ENCODE measurements around the gene NEK6.
A peak's percentile ranks its signal among the peaks of the same experiment; 100 is the strongest.
"Not testable (repeated sequence)": the region's sequence is repeated elsewhere in the genome, so short reads cannot be mapped to it uniquely, and the experiment has no call there.

NEK6 gene

GRCh38 chr9:124238546-124239140 lies 19.1 kb upstream of the NEK6 start:
- H3K27me3 ChIP-seq (ENCODE audit: control insufficient read depth, insufficient read depth, low read length), result no peaks in the 10 kb centered on the region
- H3K4me1 ChIP-seq (ENCODE audit: control insufficient read depth, insufficient read depth, low read length), result peaks cover 24% of the 10 kb centered on the region
- H3K4me3 ChIP-seq (ENCODE audit: low read length), result no peak overlapping the region
- H3K9me3 ChIP-seq (ENCODE audit: control insufficient read depth, low read length), result no peaks in the 10 kb centered on the region
- H3K36me3 ChIP-seq (ENCODE audit: control insufficient read depth, insufficient read depth, low read length), result no peaks in the 10 kb centered on the region
- no peak overlapping the region for H3K9ac ChIP-seq (ENCODE audit: low read length)

GRCh38 chr9:124239249-124240073 lies 18.3 kb upstream of the NEK6 start:
- Histone ChIP-seq H3K4me1 (ENCODE audit: control insufficient read depth, insufficient read depth, low read length) (peaks cover 24% of the 10 kb centered on the region), H3K27me3 (ENCODE audit: control insufficient read depth, insufficient read depth, low read length) (no peaks in the 10 kb centered on the region), H3K36me3 (ENCODE audit: control insufficient read depth, insufficient read depth, low read length) (no peaks in the 10 kb centered on the region), H3K9ac (ENCODE audit: low read length) (no peak overlapping the region), H3K9me3 (ENCODE audit: control insufficient read depth, low read length) (no peaks in the 10 kb centered on the region), H3K4me3 (ENCODE audit: low read length) (no peak overlapping the region)

- no peaks in the 10 kb centered on the region for H3K36me3 ChIP-seq (ENCODE audit: control insufficient read depth, insufficient read depth, low read length)
- H3K27me3 ChIP-seq (ENCODE audit: control insufficient read depth, insufficient read depth, low read length), result no peaks in the 10 kb centered on the region
- peak overlapping the region; percentile 58 for H3K9ac ChIP-seq (ENCODE audit: low read length)
- peaks cover 24% of the 10 kb centered on the region for H3K4me1 ChIP-seq (ENCODE audit: control insufficient read depth, insufficient read depth, low read length)
- H3K9me3 ChIP-seq (ENCODE audit: control insufficient read depth, low read length), result no peaks in the 10 kb centered on the region
- no peak overlapping the region for H3K4me3 ChIP-seq (ENCODE audit: low read length)
Observed at GRCh38 chr9:124242331-124243194, 15.2 kb upstream of the NEK6 start.

GRCh38 chr9:124247393-124247792 lies 10.4 kb upstream of the NEK6 start:
- not testable (repeated sequence) for H3K9ac ChIP-seq (ENCODE audit: low read length); H3K9me3 ChIP-seq (ENCODE audit: control insufficient read depth, low read length); H3K4me3 ChIP-seq (ENCODE audit: low read length); H3K36me3 ChIP-seq (ENCODE audit: control insufficient read depth, insufficient read depth, low read length); H3K27me3 ChIP-seq (ENCODE audit: control insufficient read depth, insufficient read depth, low read length)
- H3K4me1 ChIP-seq (ENCODE audit: control insufficient read depth, insufficient read depth, low read length), result peaks cover 11% of the 10 kb centered on the region

GRCh38 chr9:124248066-124248465 lies 9.7 kb upstream of the NEK6 start:
- Histone ChIP-seq H3K4me1 (ENCODE audit: control insufficient read depth, insufficient read depth, low read length) (peaks cover 4% of the 10 kb centered on the region), H3K27me3 (ENCODE audit: control insufficient read depth, insufficient read depth, low read length) (no peaks in the 10 kb centered on the region), H3K9ac (ENCODE audit: low read length) (no peak overlapping the region), H3K9me3 (ENCODE audit: control insufficient read depth, low read length) (no peaks in the 10 kb centered on the region), H3K36me3 (ENCODE audit: control insufficient read depth, insufficient read depth, low read length) (no peaks in the 10 kb centered on the region), H3K4me3 (ENCODE audit: low read length) (no peak overlapping the region)

DNA sequence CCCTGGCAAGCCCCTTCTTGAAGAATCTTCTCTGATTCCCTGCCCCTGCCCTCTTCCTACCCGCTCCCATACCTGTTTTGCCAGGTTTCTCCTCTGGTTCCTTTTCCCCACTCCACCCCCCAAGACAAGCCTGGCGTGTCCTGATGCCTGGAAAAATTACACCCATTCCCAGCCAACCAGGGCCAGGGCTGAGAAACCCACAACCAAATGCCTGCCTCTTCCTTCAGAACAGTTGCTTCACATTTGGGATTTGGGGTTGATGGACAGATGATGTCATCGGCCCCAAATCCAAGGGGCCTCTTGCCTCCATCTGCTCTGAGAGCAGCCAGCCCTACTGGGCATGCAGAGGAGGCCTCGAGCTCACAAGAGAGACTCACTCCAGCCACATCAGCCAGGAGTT lies 8.8 kb upstream of the NEK6 start:
- no peaks in the 10 kb centered on the region for H3K36me3 ChIP-seq (ENCODE audit: control insufficient read depth, insufficient read depth, low read length)
- no peak overlapping the region for H3K9ac ChIP-seq (ENCODE audit: low read length)
- H3K4me3 ChIP-seq (ENCODE audit: low read length), result no peak overlapping the region

DNA sequence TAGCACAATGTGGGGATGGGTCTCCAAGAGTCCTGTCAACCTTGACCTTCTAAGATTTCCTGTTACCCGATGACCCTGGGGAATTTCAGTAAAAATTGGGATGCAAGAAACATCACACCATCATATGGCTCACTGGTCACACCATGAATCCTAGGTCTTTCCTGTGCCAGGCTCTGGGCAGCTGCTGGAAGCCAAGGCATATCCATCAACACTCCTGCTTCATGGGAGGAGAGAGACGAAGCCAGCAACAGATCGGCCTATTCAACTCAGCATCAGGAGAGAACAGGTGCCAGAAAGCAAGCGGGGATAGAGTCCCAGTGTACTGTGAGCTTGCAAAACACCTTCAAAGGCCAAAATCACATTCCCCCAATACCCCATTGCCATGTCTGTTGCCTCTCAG lies 6.5 kb upstream of the NEK6 start:
- H3K27me3 ChIP-seq (ENCODE audit: control insufficient read depth, insufficient read depth, low read length), result no peaks in the 10 kb centered on the region

More for the DNA sequence above, 8.8 kb upstream of the NEK6 start:
- Histone ChIP-seq H3K4me1 (ENCODE audit: control insufficient read depth, insufficient read depth, low read length) (no peaks in the 10 kb centered on the region), H3K27me3 (ENCODE audit: control insufficient read depth, insufficient read depth, low read length) (no peaks in the 10 kb centered on the region), H3K9me3 (ENCODE audit: control insufficient read depth, low read length) (no peaks in the 10 kb centered on the region)

GRCh38 chr9:124251605-124252378 lies 6.0 kb upstream of the NEK6 start:
- H3K36me3 ChIP-seq (ENCODE audit: control insufficient read depth, insufficient read depth, low read length), result no peaks in the 10 kb centered on the region
- H3K27me3 ChIP-seq (ENCODE audit: control insufficient read depth, insufficient read depth, low read length), result no peaks in the 10 kb centered on the region
- no peak overlapping the region for H3K9ac ChIP-seq (ENCODE audit: low read length)
- no peaks in the 10 kb centered on the region for H3K9me3 ChIP-seq (ENCODE audit: control insufficient read depth, low read length)
- H3K4me3 ChIP-seq (ENCODE audit: low read length), result no peak overlapping the region
- H3K4me1 ChIP-seq (ENCODE audit: control insufficient read depth, insufficient read depth, low read length), result no peaks in the 10 kb centered on the region

More for the DNA sequence above, 6.5 kb upstream of the NEK6 start:
- no peaks in the 10 kb centered on the region for H3K9me3 ChIP-seq (ENCODE audit: control insufficient read depth, low read length)
- H3K4me3 ChIP-seq (ENCODE audit: low read length), result no peak overlapping the region
- H3K4me1 ChIP-seq (ENCODE audit: control insufficient read depth, insufficient read depth, low read length), result no peaks in the 10 kb centered on the region
- no peaks in the 10 kb centered on the region for H3K36me3 ChIP-seq (ENCODE audit: control insufficient read depth, insufficient read depth, low read length)
- no peak overlapping the region for H3K9ac ChIP-seq (ENCODE audit: low read length)

DNA sequence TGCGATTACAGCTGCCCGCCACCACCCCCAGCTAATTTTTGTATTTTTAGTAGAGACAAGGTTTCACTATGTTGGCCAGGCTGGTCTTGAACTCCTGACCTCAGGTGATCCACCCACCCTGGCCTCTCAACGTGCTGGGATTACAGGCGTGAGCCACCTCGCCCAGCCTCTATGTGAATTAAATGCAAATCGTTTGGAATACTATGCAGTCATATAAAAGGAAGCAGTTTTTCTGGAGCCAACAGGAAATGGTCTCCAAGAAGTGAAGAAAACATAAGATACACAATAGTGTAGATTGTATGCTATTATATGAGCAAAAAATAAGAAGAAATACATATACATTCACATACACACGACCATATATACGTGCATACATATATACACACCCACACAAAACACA lies 4.9 kb upstream of the NEK6 start:
- not testable (repeated sequence) for H3K27me3 ChIP-seq (ENCODE audit: control insufficient read depth, insufficient read depth, low read length); H3K36me3 ChIP-seq (ENCODE audit: control insufficient read depth, insufficient read depth, low read length); H3K4me3 ChIP-seq (ENCODE audit: low read length); H3K9me3 ChIP-seq (ENCODE audit: control insufficient read depth, low read length); H3K4me1 ChIP-seq (ENCODE audit: control insufficient read depth, insufficient read depth, low read length); H3K9ac ChIP-seq (ENCODE audit: low read length)

DNA sequence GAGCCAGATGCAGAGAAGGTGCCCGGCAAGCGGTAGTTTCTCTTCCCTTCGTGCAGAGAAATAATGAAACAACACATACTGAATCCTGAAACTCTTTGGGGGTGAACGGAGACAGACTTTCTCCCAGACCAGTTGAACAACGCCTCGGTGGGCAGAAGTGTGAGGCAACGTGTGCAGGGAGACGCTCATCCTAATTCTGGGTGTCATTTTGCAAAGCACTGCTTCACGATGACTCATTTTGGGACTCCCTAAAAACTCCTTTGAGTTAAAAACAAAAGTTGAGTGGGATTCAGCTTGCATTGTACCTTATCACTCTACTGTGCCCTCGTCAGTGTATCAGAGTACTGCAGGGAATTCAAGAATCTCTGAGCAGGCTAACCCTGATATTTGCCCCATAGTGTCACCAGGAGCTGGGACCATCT lies 3.5 kb upstream of the NEK6 start:
- H3K36me3 ChIP-seq (ENCODE audit: control insufficient read depth, insufficient read depth, low read length), result no peaks in the 10 kb centered on the region
- peaks cover 11% of the 10 kb centered on the region for H3K4me1 ChIP-seq (ENCODE audit: control insufficient read depth, insufficient read depth, low read length)

DNA sequence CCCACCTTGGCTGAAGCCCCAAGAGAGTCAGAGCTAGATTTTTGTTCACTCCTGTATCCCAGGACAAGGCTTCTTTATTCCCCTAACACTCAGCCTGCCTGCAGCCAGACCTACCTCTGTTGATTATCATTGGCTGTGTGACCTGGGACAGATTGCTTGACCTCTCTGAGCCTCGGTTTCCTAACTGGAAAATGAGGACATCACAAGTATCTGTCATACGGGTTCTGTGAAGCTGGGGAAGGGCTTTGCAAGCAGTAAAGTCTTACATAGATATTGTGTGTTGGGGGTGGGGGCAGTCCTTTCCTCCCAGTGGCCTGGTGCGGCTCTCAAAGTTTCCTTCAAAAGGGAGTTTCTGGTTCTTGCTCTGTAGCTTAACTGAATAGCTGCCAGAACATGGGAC lies 2.5 kb upstream of the NEK6 start:
- Histone ChIP-seq H3K36me3 (ENCODE audit: control insufficient read depth, insufficient read depth, low read length) (no peaks in the 10 kb centered on the region), H3K4me1 (ENCODE audit: control insufficient read depth, insufficient read depth, low read length) (peaks cover 20% of the 10 kb centered on the region), H3K27me3 (ENCODE audit: control insufficient read depth, insufficient read depth, low read length) (no peaks in the 10 kb centered on the region), H3K9me3 (ENCODE audit: control insufficient read depth, low read length) (no peaks in the 10 kb centered on the region), H3K9ac (ENCODE audit: low read length) (no peak overlapping the region), H3K4me3 (ENCODE audit: low read length) (no peak overlapping the region)

More for the DNA sequence above, 3.5 kb upstream of the NEK6 start:
- no peaks in the 10 kb centered on the region for H3K9me3 ChIP-seq (ENCODE audit: control insufficient read depth, low read length)
- H3K4me3 ChIP-seq (ENCODE audit: low read length), result no peak overlapping the region
- no peaks in the 10 kb centered on the region for H3K27me3 ChIP-seq (ENCODE audit: control insufficient read depth, insufficient read depth, low read length)
- H3K9ac ChIP-seq (ENCODE audit: low read length), result no peak overlapping the region

Measured in mucosa of stomach (tissue), 1 donor.